ENCODE measurements around the gene LYVE1.

LYVE1 gene

GRCh38 chr11:10537600-10537999, 30.9 kb downstream of the LYVE1 start:
- H3K4me3 ChIP-seq (ENCODE audit: low read depth, low read length), result no peak overlapping the region
- no peak for DNase-seq (ENCODE audit: low read depth)
- TF ChIP-seq CTCF (IDR thresholded peaks at IDR 0.05; ENCODE audit: low read depth, low read length, missing control alignments), result no peak
- in situ Hi-C loops (cut with HindIII; ENCODE audit: low sequenced_read_pairs), result no loop called here

- in situ Hi-C loops (cut with HindIII; ENCODE audit: low sequenced_read_pairs), result no loop called here
- TF ChIP-seq CTCF (IDR thresholded peaks at IDR 0.05; ENCODE audit: low read depth, low read length, missing control alignments), result no peak
- DNase-seq (ENCODE audit: low read depth), result no peak
- no peak overlapping the region for H3K4me3 ChIP-seq (ENCODE audit: low read depth, low read length)
Measured at GRCh38 chr11:10534316-10534715, 34.1 kb downstream of the LYVE1 start.

- DNase-seq (ENCODE audit: low read depth), result no peak
- no peak for TF ChIP-seq CTCF (IDR thresholded peaks at IDR 0.05; ENCODE audit: low read depth, low read length, missing control alignments)
- no peak overlapping the region for H3K4me3 ChIP-seq (ENCODE audit: low read depth, low read length)
- in situ Hi-C loops (cut with HindIII; ENCODE audit: low sequenced_read_pairs), result no loop called here
Measured at GRCh38 chr11:10533323-10533722, 35.1 kb downstream of the LYVE1 start.

- DNase-seq (ENCODE audit: low read depth), result no peak
- in situ Hi-C loops (cut with HindIII; ENCODE audit: low sequenced_read_pairs), result no loop called here
- no peak for TF ChIP-seq CTCF (IDR thresholded peaks at IDR 0.05; ENCODE audit: low read depth, low read length, missing control alignments)
- no peak overlapping the region for H3K4me3 ChIP-seq (ENCODE audit: low read depth, low read length)
Measured at GRCh38 chr11:10532526-10532925, 35.9 kb downstream of the LYVE1 start.

- in situ Hi-C loops (cut with HindIII; ENCODE audit: low sequenced_read_pairs), result no loop called here
- no peak for DNase-seq (ENCODE audit: low read depth)
- H3K4me3 ChIP-seq (ENCODE audit: low read depth, low read length), result no peak overlapping the region
- TF ChIP-seq CTCF (IDR thresholded peaks at IDR 0.05; ENCODE audit: low read depth, low read length, missing control alignments), result no peak
Measured at GRCh38 chr11:10529279-10529678, 39.2 kb downstream of the LYVE1 start.

- TF ChIP-seq CTCF (IDR thresholded peaks at IDR 0.05; ENCODE audit: low read depth, low read length, missing control alignments), result no peak
- DNase-seq (ENCODE audit: low read depth), result no peak
- in situ Hi-C loops (cut with HindIII; ENCODE audit: low sequenced_read_pairs), result no loop called here
- H3K4me3 ChIP-seq (ENCODE audit: low read depth, low read length), result no peak overlapping the region
Measured at GRCh38 chr11:10528121-10528520, 40.3 kb downstream of the LYVE1 start.
